Effector memory CD4-positive, alpha-beta T cell (primary cell): ENCODE measurements around the gene CSRP1.
"Not testable (repeated sequence)": the region's sequence is repeated elsewhere in the genome, so short reads cannot be mapped to it uniquely, and the experiment has no call there.

Experiments used
- DNase-seq, 3 donors: peaks; one replicate each; pipeline ENCODE4 v3.0.0-alpha.2; 2020
- H3K27ac ChIP-seq: 2 replicates; pipeline ENCODE4 v1.7.0; 2013; ENCODE audit warnings: mild to moderate bottlenecking, low read length, moderate library complexity; ENCODE audit not compliant: insufficient read depth, poor library complexity, severe bottlenecking
- H3K27me3 ChIP-seq: replicated peaks from 2 replicates; pipeline ENCODE4 v1.7.0; 2013; ENCODE audit warnings: mild to moderate bottlenecking, low read length; ENCODE audit not compliant: insufficient read depth, control insufficient read depth, poor library complexity, severe bottlenecking
- H3K36me3 ChIP-seq: 2 replicates; pipeline ENCODE4 v1.7.0; 2013; ENCODE audit warnings: mild to moderate bottlenecking, low read length, moderate library complexity; ENCODE audit not compliant: control insufficient read depth, insufficient read depth
- H3K4me1 ChIP-seq: 2 replicates; pipeline ENCODE4 v1.7.0; 2013; ENCODE audit warnings: low read length, mild to moderate bottlenecking; ENCODE audit not compliant: control insufficient read depth, insufficient read depth, poor library complexity, severe bottlenecking
- H3K4me3 ChIP-seq: 2 replicates; pipeline ENCODE4 v1.7.0; 2013; ENCODE audit warnings: low read length, low read depth, mild to moderate bottlenecking; ENCODE audit not compliant: insufficient read depth, poor library complexity, severe bottlenecking
- H3K9me3 ChIP-seq: 2 replicates; pipeline ENCODE4 v1.7.0; 2013; ENCODE audit warnings: mild to moderate bottlenecking, low read length, moderate library complexity; ENCODE audit not compliant: control insufficient read depth

CSRP1 gene

DNA sequence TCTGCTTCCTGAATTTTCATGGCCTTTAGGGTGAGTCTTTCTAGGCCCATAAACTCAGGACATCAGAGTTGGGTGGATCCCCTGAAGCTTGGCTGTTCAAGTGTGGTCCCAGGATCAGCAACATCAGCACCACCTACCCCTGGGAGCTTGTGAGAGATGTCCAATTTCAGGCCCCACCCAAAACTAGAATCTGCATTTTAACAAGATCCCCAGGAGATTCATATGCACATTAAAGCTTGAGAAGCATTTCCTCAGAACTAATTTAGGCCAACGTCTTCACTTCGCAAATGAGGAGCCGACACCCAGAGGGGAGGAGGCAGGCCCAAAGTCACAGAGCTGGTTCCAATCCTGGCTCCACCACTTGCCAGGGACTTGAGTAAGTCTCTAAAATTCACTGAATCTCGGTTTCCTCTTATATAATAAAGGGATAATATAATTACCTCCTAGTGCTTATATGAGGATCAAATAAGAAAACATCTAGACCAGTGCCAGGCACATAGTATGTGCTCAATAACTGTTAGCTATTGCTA, 27.7 kb downstream of the CSRP1 start:
- H3K36me3 ChIP-seq, result no peaks in the 10 kb centered on the region
- peaks cover 19% of the 10 kb centered on the region for H3K4me1 ChIP-seq
- H3K4me3 ChIP-seq, result no peak overlapping the region
- no peaks in the 10 kb centered on the region for H3K9me3 ChIP-seq
- peaks cover 4% of the 10 kb centered on the region for H3K27me3 ChIP-seq
- no peak overlapping the region for H3K27ac ChIP-seq
- DNase-seq, result no peak

DNA sequence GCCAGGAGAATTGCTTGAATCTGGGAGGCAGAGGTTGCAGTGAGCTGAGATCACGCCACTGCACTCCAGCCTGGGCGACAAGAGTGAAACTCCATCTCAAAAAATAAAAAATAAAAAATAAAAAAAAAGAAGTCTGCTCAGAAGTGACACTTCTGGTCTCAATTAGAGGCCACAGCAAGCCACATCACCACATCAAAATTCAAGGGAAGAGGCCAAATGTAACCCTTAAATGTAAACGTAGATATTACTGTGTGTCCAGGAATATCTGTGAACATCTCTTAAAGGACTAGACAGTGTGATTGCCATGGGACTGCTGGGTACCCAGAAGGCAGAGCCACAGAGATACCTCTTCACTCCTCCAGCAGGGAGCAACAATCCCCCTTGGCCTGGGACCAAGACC, 28.3 kb downstream of the CSRP1 start:
- not testable (repeated sequence) for H3K4me3 ChIP-seq, H3K9me3 ChIP-seq, DNase-seq, H3K36me3 ChIP-seq, H3K27ac ChIP-seq, H3K27me3 ChIP-seq
- peaks cover 19% of the 10 kb centered on the region for H3K4me1 ChIP-seq

DNA sequence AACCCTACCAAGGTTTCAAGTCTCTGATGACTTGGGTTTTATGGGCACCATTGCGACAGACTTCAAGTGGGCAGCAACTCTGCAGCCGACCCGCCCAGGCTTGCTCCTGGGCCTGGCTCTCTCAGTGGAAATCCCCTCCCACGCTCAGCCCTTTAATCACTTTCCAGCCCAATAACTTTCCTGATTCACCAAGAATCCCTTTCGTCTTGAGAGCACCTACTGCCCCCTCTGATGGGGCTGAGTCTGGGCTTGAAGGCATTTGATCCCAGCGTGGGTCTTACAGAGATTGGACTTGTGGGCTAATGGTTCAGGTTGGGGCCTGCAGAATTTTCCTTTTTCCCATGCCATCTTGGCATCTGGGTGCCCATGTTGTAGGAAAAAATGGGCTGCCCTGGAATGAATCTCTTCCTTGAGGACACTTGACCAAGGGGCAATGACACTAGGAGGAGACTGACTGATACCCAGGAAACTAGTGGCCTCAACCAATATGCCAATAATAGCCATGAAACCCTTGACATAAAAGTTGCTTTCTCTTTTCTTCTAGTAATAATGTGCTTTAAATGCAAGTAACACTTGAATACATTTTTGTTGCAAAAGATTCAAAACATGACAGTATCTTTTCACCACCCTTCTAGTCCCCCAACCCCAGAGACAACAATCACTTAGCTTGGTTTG, 30.1 kb downstream of the CSRP1 start:
- H3K9me3 ChIP-seq, result no peaks in the 10 kb centered on the region
- H3K27me3 ChIP-seq, result peaks cover 4% of the 10 kb centered on the region
- H3K27ac ChIP-seq, result no peak overlapping the region
- H3K4me1 ChIP-seq, result peaks cover 14% of the 10 kb centered on the region
- no peak overlapping the region for H3K4me3 ChIP-seq
- DNase-seq, result no peak
- H3K36me3 ChIP-seq, result no peaks in the 10 kb centered on the region

DNA sequence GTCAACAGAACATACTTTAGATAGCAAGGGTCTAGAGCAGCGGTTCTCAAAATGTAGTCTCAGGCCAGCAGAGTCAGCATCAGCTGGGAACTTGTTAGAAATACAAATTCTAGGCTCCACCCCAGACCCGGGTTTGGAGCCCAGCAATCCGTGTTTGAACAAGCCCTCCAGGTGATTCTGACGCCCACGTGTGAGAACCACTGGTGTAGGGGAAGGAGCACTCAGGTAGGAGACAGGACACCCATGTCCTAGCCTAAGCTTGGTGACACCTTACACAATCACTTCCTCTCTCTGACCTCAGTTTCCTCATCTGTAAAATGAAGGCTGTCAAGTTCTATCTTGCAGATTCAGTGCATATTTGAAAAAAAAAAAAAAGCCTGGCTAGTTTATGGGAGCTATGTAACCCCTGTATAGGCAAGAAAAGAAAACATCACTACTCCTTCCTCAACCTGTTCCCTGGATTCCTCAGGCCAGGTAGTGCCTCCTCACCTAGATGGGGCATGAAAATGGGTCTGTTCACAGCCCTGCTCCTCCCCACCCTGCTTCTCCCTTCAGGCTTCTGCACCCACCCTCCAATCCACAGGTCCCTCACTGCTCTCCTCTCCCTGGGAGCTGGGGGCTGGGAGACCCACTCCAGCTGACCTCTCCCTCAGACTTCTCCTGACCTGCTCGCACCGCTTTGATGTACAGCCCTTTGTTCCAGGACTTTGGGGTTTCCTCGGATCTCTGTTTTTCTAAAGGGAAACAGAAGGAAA, 30.8 kb downstream of the CSRP1 start:
- no peaks in the 10 kb centered on the region for H3K27me3 ChIP-seq
- peaks cover 8% of the 10 kb centered on the region for H3K4me1 ChIP-seq
- no peak overlapping the region for H3K27ac ChIP-seq
- no peaks in the 10 kb centered on the region for H3K9me3 ChIP-seq
- no peak for DNase-seq
- H3K4me3 ChIP-seq, result no peak overlapping the region
- H3K36me3 ChIP-seq, result no peaks in the 10 kb centered on the region

DNA sequence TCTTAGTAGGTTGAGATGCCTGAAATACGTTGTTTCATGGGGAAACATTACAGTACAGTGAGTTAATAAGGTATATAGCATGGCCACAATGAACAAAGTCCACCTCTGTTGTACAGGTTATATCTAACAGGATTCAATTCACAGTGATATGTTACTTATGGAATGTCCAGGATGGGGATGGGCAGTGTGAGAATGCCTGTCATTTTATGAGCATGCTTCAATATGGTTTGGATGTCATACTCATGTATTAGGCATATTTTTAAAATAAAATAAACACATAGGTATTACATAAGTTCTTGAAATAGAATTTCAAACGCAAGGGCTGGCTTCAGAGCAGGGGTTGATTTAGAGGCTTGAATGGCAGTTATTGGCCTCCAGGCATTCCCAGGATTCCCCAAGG, 31.8 kb downstream of the CSRP1 start:
- H3K27ac ChIP-seq, result no peak overlapping the region
- H3K9me3 ChIP-seq, result no peaks in the 10 kb centered on the region
- H3K4me1 ChIP-seq, result no peaks in the 10 kb centered on the region
- no peak for DNase-seq
- no peak overlapping the region for H3K4me3 ChIP-seq
- H3K27me3 ChIP-seq, result no peaks in the 10 kb centered on the region
- no peaks in the 10 kb centered on the region for H3K36me3 ChIP-seq

DNA sequence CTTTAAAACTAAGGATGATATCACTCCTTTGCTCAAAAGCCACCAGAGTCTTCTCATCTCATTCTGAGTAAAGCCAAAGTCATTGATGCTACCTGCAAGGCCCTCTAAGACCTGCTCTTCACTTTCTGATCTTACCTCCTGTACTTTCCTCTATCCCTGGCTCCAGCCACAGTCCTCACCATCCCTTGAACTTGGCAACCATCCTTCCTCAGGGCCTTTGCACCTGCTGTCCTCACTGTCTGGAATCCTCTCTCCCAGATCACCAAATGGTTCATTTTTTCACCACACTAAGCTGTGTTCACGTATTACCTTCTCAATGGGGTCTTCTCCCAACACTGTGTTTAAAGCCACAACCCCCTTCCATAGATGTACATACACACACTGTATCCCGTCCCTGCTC, 33.6 kb downstream of the CSRP1 start:
- Histone ChIP-seq H3K4me1 (peaks cover 6% of the 10 kb centered on the region), H3K4me3 (no peak overlapping the region), H3K36me3 (no peaks in the 10 kb centered on the region), H3K9me3 (no peaks in the 10 kb centered on the region), H3K27me3 (no peaks in the 10 kb centered on the region), H3K27ac (no peak overlapping the region)
- no peak for DNase-seq

DNA sequence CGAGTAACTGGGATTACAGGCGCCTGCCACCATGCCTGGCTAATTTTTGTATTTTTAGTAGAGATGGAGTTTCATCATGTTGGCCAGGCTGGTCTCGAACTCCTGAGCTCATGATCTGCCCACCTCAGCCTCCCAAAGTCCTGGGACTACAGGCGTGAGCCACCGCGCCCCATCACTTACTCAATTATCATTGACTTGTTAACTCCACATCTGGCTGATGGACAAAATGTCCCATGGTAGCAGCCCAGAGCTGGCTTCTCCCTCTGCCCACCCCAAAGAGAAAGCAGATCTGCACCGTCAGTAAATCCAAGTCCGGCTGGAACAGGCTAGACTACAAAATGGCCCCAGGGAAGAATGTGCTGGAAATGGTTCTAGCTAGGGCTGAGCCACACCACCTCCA, 34.6 kb downstream of the CSRP1 start:
- H3K27me3 ChIP-seq, H3K9me3 ChIP-seq, DNase-seq, H3K4me3 ChIP-seq, H3K27ac ChIP-seq, H3K36me3 ChIP-seq: not testable (repeated sequence)
- peaks cover 10% of the 10 kb centered on the region for H3K4me1 ChIP-seq

DNA sequence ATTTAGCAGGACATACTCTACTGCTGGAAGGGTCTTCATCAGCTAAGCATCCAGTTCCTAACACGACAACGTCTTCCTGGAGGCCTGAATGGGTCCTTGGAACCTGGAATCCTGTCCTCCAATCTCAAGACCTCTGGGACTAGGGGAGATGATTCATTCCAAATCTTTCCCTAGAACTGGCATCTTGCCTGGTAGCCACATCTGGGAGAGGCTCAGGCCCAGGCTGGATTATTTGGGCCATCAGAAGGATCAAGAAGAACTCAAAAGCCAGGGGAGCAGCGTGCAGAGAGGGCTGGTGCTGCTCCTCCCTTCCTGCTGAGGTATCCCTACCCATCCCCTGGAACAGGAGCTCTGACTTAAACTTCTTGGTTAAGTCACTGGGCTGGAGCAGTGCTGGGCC, 35.2 kb downstream of the CSRP1 start:
- Histone ChIP-seq H3K4me1 (peaks cover 10% of the 10 kb centered on the region), H3K9me3 (no peaks in the 10 kb centered on the region), H3K36me3 (no peaks in the 10 kb centered on the region), H3K27ac (no peak overlapping the region), H3K4me3 (no peak overlapping the region), H3K27me3 (no peaks in the 10 kb centered on the region)
- no peak for DNase-seq

DNA sequence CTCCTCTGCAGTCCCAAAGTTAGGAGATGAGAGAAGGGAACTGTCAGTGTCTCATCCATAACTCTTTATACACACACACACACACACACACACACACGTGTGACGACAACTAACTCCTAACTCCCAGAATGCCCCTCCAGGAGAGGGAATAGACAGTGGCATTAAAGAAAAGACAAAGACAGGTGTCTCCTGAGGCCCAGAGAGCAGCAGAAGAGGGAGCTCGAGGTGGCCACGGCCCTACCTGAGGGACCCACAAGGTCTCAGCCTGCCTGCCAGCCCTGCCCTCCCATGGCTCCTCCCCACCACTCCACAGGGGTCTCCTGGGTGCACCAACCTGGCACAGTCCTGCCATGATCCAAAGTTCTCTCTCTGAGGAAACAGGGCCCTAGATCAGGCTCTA, 36.3 kb downstream of the CSRP1 start:
- Histone ChIP-seq H3K27ac (no peak overlapping the region), H3K4me1 (peaks cover 10% of the 10 kb centered on the region), H3K36me3 (no peaks in the 10 kb centered on the region), H3K9me3 (no peaks in the 10 kb centered on the region), H3K4me3 (no peak overlapping the region), H3K27me3 (no peaks in the 10 kb centered on the region)
- DNase-seq, result no peak

DNA sequence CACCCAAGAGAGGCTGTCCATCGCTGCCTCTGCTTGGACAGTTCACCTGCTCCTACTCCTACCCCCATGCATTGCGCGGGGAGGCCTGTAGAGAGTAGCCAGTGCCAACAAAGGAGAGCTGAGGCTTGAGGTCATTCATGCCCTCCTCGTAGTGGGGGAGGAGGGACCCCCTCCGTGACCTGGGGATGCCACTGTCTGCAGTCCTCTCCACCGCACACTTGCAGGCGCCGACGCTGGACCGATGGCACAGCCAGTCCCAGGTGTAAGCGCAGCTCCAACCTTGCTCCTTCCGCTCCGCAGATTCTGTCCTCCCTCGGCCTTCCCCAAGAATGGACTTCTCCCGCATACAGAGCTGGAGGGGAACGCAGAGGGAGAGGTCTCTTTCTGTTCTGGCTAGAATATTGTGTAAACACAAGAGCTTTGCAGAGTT, 37.3 kb downstream of the CSRP1 start:
- no peak overlapping the region for H3K27ac ChIP-seq
- peaks cover 10% of the 10 kb centered on the region for H3K4me1 ChIP-seq
- DNase-seq, result no peak
- H3K4me3 ChIP-seq, result peak overlapping the region; percentile 48
- H3K27me3 ChIP-seq, result no peaks in the 10 kb centered on the region
- H3K36me3 ChIP-seq, result no peaks in the 10 kb centered on the region
- no peaks in the 10 kb centered on the region for H3K9me3 ChIP-seq
